SU-DHL-6 (cell line): ENCODE results near the gene CYP4F22.

Experiments
- EZH2phosphoT487 ChIP-seq: fragments of 200-600 bp; sonication (generic), shearing (Covaris generic); conservative IDR thresholded peaks from 2 replicates; pipeline ENCODE4 v1.6.1; 2018; ENCODE audit warnings: mild to moderate bottlenecking, antibody characterized with exemption, low read length, moderate library complexity, mixed read lengths
- TF ChIP-seq, protein P1 (sequence below): fragments of 200-600 bp; sonication (generic); IDR thresholded peaks from one replicate; pipeline ENCODE4 v1.5.1; 2017; ENCODE audit warnings: antibody characterized with exemption, mild to moderate bottlenecking, low read length, moderate library complexity; ENCODE audit not compliant: insufficient read depth, poor library complexity, severe bottlenecking

GRCh38 chr19:15538774-15539173 is 30.4 kb downstream of the CYP4F22 start:
- TF ChIP-seq, protein P1, sequence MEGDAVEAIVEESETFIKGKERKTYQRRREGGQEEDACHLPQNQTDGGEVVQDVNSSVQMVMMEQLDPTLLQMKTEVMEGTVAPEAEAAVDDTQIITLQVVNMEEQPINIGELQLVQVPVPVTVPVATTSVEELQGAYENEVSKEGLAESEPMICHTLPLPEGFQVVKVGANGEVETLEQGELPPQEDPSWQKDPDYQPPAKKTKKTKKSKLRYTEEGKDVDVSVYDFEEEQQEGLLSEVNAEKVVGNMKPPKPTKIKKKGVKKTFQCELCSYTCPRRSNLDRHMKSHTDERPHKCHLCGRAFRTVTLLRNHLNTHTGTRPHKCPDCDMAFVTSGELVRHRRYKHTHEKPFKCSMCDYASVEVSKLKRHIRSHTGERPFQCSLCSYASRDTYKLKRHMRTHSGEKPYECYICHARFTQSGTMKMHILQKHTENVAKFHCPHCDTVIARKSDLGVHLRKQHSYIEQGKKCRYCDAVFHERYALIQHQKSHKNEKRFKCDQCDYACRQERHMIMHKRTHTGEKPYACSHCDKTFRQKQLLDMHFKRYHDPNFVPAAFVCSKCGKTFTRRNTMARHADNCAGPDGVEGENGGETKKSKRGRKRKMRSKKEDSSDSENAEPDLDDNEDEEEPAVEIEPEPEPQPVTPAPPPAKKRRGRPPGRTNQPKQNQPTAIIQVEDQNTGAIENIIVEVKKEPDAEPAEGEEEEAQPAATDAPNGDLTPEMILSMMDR = no peak
- no peak for TF ChIP-seq EZH2phosphoT487
